GM21447 (cell line): ENCODE results near the gene CYLD.

ENCODE experiments used
- ATAC-seq: cut with Tn5 transposase; IDR thresholded peaks from one replicate; pipeline ENCODE4 v1.9.1; 2021; ENCODE audit not compliant: unreplicated experiment

Gene CYLD

DNA sequence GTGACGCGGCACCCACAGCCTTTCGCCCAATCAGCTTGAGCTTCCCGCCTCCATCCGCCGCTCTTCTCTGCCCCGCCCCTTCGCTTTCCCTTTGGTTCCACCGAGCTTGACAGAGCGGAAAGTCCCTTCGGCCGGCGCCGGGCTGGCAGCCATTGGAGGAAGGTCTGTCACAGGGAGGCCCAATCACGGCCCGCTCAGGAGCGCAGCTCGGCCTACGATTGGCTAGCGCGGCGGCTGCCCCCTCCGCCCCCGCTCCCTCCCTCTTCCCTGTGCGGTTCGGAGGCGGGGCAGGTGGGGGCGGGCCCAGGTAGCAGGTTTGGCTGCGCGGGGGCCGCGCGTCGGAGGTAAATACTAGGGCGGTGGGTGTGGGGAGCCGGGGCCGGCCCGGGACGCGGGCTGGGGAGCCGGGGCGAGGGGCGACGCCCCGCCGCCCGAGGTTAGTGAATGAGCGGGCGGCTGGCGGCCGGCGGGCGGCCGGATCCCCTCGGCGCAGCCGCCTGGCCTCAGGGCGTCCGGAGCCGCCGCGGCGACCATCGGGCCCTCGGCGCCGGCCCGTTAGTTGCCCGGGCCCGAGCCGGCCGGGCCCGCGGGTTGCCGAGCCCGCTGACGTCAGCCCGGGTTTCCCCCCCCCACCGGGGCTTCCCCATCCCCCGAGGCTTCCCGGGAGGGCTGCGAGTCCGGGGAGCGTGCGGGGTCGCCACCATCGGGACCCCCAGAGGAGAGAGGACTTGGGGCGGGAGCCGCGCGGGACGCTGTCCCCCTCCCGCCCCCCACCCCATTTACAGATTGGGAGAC is at the start of gene CYLD:
CYLD (plus strand) TSS at position 306 of the 795 bp plus-strand sequence. CDS start 7,613 bp downstream, outside the sequence.
- peak; percentile 92 for ATAC-seq

DNA sequence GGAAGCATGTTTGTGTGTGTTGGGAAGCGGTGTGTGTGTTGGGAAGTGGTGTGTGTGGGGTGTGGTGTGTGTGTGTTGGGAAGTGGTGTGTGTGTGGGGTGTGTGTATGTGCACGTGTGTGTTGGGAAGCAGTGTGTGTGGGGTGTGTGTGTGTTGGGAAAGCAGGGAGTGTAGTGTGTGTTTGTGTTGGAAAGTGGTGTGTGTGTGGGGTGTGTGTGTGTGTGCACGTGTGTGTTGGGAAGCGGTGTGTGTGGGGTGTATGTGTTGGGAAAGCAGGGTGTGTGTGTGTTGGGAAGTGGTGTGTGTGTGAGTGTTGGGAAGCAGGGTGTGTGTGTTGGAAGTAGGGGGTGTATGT is 49.3 kb upstream of the CYLD start:
- no peak for ATAC-seq

DNA sequence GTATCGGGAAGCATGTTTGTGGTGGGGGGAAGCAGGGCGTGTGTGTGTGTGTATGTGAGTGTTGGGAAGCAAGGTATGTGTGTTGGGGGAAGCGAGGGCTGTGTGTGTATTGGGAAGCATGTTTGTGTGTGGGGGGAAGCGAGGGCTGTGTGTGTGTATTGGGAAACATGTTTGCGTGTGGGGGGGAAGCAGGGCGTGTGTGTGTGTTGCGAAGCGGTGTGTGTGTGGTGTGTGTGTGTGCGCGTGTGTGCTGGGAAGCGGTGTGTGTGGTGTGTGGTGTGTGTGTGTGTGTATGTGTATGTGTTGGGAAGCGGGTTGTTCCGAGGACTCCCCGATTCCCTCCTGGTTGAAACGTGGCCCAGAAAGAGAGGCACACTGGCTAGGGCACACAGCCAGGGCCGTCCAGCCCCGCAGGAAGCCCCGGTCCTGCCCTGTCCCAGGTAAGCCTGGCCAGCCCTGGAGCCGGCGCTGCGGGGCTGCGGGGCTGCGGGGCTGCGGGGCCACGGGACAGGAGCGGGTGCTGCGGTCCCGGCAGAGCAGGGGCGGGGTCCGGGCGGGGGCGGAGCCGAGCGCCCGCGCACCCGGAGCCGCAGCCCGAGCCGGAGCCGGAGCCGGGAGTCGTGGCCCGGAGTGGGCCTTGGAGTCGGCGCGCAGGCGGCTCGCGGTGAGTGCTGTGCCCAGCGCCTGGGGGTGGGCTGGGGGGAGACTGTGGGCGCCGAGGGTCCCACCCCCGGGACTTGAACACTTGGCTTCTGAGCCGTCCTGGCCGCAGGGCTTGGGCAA is 48.7 kb upstream of the CYLD start, which contains the start of gene NOD2:
NOD2 (plus strand) TSS at position 608 of the 783 bp plus-strand sequence. CDS start 5,890 bp downstream, outside the sequence.
- ATAC-seq: no peak

DNA sequence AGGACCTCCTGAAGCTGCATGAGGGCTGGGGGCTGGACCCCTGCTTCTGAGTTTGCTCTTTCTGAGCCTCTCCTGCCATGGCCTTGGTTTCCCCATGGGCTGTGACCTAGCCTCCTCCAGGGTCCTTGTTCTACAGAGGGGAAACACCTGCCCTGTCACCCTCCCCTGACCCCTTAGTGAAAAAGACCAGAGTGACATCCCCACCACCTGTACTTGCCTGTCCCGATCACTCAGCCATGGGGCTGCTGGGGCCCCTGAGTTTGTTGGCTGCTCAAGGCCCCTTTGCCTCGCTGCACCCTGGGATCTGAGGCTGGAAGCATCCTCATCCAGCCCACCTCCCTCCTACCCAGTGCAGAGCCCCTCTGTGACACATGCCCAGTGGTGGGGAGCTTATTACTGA is 47.7 kb upstream of the CYLD start:
- peak; percentile 30 for ATAC-seq

DNA sequence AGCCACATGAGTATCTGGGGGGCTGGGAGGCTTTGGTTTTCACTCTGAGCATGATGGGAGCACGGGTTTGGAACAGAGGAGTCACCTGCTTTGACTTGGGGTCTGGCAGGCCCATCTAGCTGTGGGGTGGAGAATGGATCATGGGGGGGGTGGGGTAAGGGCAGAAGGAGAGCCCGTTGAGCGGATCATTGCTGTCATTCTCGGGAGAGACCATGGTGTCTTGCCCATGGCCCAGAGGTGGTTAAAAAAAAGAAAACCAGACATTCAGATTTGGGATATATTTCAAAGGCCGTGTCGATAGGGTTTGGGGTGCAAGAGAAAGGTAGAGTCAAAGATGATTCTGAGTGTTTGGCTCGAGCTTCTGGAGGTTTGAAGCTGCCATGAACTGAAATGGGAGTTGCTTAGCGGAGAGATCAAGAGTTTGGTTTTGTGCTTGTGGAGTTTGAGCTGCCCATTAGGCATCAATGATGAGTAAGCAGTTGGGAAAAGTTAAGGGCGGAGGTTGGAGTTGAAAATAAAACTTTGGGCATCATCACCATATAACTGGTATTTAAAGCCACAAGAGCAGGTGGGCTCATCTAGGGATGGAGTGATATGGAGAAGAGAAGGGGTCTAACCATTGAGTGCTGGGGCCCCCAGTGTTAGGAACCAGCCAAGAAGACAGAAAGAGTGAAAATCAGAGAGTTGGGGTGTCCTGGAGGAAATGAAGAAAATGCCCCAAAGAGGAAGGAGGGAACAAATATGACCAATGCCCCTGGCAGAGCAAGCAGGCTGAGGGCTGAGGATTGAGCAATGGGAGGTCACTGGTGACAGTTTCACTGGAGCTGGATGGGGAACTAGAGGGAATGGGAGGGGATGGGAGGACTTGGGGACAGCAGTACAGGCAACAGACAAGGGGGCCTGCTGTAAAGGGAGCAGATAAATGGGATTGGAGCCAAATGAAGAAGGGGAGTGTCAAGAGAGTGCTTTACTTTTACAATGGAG is 46.6 kb upstream of the CYLD start:
- no peak for ATAC-seq

DNA sequence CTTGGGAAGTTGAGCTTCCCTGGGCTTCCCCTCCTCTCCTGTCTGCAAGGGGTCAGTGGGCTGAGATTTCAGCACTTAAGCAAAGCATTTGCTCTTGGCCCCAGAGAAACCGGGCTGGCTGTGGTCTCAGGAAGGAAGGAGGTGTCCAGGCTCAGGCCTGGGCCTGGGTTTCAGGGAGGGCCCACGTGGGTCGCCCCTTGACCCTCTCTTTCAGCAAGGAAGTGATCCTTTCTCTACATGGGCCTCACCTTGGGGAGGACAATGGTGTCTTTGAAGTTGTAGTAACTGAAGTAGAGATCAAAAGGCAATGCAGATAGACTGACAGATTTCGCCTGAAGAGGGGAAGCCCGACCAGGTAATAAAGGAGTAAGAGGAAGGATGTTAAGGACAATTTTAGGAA is 45.8 kb upstream of the CYLD start:
- peak; percentile 30 for ATAC-seq

DNA sequence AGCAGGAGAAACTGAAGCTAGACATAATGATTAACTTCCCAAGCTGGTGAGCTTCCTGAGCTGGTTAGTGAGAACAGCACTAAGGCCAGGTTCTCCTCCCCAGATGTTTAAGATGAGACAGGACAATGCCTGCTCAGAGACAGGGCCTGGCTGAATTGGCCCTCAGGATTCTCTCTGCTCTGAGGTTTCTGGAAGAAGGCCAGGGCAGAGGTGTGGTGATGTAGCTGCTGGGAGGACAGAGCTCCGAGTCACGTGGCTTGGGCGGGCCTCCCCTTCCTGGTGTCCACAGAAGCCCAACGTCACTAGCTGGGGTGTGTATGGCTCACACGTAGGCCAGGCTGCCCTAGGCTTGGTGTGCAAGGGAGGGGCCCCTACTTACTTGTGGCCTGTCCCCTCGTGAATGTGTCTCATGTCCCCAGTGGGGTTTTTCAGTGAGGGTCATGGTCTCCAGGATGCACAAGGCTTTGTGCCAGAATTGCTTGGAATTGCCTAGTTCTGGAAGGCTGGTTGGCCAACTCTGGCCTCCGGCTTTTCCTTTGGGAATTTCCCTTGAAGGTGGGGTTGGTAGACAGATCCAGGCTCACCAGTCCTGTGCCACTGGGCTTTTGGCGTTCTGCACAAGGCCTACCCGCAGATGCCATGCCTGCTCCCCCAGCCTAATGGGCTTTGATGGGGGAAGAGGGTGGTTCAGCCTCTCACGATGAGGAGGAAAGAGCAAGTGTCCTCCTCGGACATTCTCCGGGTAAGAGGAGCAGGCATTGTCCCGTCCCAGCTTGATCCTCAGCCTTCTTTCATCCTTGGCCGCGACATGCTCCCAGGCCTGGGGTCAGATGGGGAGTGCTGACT is 45.1 kb upstream of the CYLD start:
- peak; percentile 49 for ATAC-seq

DNA sequence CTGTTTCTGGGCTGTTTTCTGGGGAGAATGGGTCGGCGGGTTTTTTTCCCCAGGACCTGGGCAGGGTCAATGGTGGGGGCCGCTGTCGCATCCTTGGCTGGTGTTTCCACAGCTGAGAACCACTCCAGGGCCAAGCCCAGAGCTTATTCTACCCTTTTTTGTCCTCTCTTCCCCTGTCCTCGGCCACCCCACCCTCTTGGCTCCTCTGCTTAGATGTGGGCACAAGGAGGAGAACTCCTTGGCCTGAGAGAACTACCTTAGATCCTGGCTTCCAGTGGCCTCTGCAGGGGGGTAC is 44.5 kb upstream of the CYLD start:
- ATAC-seq: no peak

DNA sequence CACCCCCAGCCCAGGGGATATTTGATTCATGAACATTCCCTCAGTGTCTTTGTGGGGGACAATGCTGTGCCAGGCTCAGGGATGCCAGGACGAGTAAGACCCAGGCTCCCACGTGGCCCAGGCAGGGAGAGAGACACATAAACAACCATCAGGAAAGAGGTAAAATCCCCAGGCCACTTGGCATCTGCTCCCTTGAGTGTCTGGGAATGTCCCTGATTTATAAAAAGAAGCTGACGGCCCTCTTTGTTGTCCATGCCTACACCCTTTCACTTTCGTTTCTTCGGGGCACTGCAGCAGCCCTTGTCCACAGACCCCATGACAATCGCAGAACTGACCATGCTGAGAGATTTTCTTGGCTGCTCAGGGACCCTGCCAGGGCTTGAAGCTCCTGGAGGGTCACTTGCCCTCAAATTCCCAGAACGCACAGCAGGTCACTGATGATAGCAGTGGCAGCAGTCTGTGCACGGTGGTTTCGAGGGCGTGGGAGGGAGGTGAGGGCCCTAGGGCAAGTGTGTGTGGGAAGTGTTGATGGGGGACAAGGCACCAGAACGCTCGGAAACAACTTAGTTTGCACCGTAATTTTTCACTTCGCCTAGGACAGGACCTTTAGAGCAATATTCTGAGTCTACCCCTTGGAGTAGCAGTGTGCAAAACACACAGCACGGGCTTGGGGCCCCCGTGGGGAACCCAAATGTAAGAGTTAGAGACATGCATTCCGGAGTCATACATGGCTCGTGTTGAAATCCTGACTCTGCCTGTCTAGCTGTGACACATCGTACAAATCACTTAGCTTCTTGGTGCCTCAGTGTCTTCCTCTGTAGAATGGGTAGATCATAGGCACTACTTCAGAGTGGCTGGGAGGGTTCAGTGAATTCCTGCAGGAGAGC is 43.8 kb upstream of the CYLD start:
- peak; percentile 49 for ATAC-seq

DNA sequence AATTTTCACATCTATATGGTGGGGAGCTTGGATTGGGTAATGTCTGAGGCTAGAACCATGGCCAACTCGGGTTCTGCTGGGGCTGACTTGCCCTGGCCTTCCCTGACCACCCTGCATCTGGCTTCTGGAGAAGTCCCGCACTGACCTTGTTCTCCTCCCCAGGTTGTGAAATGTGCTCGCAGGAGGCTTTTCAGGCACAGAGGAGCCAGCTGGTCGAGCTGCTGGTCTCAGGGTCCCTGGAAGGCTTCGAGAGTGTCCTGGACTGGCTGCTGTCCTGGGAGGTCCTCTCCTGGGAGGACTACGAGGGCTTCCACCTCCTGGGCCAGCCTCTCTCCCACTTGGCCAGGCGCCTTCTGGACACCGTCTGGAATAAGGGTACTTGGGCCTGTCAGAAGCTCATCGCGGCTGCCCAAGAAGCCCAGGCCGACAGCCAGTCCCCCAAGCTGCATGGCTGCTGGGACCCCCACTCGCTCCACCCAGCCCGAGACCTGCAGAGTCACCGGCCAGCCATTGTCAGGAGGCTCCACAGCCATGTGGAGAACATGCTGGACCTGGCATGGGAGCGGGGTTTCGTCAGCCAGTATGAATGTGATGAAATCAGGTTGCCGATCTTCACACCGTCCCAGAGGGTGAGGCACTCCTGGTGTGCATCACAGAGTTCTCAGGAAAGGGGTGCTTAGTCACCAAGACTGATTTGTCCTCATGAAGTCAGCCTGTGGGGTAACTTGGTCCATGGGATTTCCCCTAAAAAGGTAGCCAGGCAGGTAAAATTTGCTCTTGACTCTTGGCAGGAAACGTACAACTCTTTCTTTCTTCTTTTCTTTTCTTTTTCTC is 42.3 kb upstream of the CYLD start:
- ATAC-seq: no peak

DNA sequence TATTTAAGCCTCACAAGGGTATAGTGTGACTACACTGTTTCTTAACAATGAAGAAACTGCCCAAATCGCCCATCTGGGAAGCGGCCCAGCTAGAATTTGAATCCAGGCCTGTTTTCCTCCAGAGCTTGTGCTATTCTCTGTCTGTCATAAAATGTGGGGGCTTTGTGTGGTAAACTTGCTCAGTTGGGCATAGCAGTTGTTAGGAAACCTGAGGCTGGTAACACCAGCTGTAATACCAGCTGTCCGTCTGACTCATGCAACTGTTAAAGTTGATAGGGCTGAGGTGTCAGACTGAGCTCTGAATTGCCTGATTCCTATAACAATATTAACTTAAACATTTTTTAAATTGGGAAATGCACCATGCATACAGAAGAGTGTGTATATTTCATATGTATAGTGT is 39.2 kb upstream of the CYLD start:
- no peak for ATAC-seq

DNA sequence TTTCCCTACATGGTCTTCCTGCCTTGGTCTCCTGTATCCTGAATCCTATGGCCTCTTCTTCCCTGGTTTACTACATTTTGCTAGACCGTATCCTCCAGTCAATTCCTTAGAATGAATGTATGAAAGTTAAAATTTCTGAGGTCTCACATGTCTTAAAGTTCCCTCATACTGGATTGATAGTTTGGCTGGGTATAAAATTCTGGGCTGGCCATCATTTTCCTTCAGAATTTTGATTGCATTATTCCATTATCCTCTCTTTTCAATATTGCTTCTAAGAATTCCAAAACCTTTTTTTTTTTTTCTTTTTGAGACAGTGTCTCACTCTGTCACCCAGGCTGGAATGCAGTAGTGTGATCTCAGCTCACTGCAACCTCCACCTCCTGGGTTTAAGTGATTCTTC is 37.6 kb upstream of the CYLD start:
- no peak for ATAC-seq

DNA sequence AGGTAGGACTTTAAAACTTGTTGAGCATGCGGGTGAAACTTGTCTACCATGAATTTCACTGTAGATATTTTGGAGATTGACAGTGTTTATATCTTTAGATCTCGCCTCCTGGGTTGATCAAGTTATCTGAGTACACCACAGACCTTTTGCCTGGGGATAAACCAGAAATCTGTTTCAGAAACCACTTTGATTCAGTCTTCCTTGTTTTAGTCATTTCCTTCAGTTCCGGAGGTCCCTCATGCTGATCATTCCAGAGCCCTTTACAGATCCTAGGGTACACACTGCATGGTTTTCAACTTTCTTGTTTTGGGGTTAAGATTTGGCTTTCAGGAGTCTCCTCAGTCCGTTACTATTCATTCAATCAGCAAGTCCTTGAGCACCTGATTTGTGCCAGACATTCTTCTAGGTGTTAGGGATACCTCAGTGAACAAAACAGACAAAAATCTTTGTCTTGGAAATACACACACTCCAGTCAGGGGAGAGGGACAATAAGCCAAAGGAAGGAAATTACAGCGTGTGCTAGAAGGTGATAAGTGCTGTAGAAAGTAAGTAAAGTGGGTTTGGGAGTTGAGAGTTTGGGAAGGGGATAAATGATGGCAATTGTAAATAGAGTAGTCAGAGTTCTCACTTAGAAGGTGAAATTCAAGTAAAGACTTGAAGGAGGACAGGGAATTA is 36.3 kb upstream of the CYLD start:
- ATAC-seq: no peak

DNA sequence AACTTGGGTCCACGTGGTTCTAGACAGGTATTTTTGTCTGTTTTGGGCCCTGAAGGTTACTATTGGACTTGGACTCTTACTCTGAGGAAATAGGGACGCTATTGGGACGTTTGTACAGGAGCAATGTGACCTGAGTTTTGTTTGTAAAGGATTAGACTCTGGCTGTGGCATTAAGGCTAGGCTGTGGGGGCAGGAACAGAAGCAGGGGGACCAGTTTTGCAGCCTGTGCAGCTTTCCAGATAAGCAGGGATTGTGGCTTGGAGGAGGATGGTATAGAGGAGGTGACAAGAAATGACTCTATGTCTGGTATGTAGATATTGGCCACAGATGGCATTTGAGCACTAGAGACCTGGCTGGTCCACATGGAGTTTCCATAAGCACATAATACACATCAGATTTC is 35.6 kb upstream of the CYLD start:
- ATAC-seq: no peak

DNA sequence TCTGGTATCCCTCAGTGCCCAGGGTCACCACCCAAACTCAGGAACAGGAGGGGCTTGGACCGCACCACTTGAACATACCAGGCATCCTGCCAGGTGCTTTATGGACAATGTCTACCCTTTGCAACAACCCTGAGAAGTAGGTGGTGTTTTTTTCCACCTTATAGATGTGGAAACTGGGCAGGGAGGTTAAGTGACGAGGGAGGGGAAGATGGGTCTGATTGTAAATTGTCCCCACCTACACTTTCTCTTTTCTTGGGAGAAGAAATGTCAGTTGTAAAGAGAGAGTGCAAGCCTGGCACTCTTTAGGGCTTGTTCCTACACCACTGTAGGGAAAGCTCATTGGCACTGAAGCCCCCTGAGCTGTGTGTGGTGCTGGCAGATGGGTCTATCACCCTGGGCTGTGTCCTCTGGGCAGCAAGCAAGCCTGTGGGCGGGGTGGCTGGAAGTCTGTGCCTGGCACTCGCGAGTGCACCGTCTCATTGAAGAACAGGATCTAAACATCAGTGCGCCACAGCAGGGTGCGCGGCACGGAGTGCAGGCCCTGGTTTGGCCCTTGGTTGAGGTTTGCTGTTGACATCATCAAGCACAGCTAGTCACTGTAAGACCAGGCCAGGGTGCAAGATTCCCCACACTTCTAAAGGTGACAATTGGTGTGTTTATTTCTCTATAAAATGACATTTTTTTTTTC is 33.4 kb upstream of the CYLD start:
- ATAC-seq: no peak

DNA sequence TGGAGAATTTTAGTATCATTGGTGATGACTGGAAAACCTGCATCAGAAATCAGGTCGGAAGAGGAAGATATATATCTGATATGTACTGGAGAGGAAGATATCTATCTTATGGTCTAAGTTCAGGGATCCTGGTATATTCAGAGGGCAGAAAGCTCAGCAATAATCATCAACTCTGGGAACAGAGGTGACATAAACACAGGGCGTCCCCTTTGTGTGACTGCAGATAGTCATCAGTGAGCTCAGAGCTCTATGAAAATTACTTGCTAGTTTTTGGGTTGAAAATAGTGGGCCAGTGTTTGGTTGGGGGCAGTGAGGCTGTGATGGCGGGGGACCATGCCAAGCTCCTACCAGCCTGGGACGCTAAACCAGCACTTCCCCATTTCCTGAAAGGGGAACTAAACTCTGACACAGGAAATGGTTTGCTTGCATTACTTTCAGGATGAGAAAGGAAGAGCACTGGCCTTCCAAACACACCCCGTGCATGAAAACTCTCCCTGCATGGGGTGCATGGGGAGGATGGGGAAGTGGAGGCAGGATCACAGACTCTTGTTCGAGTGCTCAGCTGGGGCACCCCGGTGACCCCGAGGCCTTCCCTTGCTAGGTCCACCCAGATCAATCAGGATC is 32.7 kb upstream of the CYLD start:
- peak; percentile 75 for ATAC-seq

DNA sequence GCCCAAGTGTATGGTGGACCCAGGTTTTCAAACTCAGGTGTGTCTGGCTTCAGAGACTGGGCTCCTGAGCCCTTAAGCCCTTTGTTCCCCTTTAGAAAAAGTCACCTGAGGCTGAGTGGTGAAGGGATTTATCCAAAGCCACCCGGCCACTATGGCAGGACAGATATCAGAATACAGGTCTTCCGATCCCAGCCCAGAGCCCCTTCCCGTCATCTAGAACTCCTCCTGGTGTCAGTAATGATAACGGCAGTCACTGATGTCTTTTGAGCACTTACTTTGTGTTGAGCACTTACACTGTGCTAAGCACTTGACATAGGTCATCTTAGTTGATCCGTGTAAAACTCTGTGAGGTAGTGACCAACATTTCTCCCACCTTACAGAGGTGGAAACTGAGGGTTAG is 31.9 kb upstream of the CYLD start:
- no peak for ATAC-seq
